BE2C (cell line): ENCODE measurements around the gene ACSF2.

ENCODE experiments used
- DNase-seq: peaks from one replicate; pipeline ENCODE4 v3.0.0-alpha.2; 2020
- H3K27me3 ChIP-seq: fragments of 250-450 bp; sonication (Bioruptor Pico); 2 replicates; pipeline ENCODE4 v1.5.1; 2020; ENCODE audit warnings: mild to moderate bottlenecking
- H3K36me3 ChIP-seq: fragments of 250-450 bp; sonication (Bioruptor Pico); 2 replicates; pipeline ENCODE4 v1.5.1; 2020; ENCODE audit warnings: mild to moderate bottlenecking
- H3K4me1 ChIP-seq: fragments of 250-450 bp; sonication (Bioruptor Pico); 2 replicates; pipeline ENCODE4 v1.5.1; 2020
- H3K4me3 ChIP-seq: 2 replicates; pipeline ENCODE4 v1.5.1; 2011; ENCODE audit warnings: low read depth, low read length
- H3K9me3 ChIP-seq: fragments of 250-450 bp; sonication (Bioruptor Pico); 2 replicates; pipeline ENCODE4 v1.5.1; 2020
- TF ChIP-seq, protein P1 (sequence below): IDR thresholded peaks from 2 replicates; pipeline ENCODE4 v1.5.1; 2012; ENCODE audit warnings: mild to moderate bottlenecking, low read depth, low read length

Gene ACSF2

DNA sequence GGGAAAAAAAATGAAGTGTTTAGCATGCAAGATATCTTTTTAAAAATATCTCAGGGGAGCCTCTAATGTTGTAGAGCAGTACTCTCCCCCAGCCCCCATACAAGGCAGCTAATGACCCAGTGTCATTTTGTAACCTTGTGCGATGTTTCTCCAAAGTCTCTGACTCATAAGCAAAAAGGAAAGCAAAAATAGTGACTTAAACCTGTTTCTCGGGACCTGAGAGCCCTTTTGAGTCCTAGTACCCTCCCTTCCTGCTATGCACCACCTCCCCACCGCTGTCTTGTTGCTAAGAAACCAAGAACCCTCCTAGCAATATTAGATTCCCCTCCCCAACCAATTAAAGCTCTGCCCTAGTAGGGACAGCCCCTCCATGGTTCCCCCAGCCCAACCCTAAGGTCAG is 85.0 kb downstream of the ACSF2 start:
- Histone ChIP-seq H3K4me1 (peaks cover 10% of the 10 kb centered on the region), H3K27me3 (no peaks in the 10 kb centered on the region), H3K9me3 (no peaks in the 10 kb centered on the region), H3K36me3 (no peaks in the 10 kb centered on the region), H3K4me3 (no peak overlapping the region)
- no peak for DNase-seq
- TF ChIP-seq, protein P1, sequence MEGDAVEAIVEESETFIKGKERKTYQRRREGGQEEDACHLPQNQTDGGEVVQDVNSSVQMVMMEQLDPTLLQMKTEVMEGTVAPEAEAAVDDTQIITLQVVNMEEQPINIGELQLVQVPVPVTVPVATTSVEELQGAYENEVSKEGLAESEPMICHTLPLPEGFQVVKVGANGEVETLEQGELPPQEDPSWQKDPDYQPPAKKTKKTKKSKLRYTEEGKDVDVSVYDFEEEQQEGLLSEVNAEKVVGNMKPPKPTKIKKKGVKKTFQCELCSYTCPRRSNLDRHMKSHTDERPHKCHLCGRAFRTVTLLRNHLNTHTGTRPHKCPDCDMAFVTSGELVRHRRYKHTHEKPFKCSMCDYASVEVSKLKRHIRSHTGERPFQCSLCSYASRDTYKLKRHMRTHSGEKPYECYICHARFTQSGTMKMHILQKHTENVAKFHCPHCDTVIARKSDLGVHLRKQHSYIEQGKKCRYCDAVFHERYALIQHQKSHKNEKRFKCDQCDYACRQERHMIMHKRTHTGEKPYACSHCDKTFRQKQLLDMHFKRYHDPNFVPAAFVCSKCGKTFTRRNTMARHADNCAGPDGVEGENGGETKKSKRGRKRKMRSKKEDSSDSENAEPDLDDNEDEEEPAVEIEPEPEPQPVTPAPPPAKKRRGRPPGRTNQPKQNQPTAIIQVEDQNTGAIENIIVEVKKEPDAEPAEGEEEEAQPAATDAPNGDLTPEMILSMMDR, result no peak

DNA sequence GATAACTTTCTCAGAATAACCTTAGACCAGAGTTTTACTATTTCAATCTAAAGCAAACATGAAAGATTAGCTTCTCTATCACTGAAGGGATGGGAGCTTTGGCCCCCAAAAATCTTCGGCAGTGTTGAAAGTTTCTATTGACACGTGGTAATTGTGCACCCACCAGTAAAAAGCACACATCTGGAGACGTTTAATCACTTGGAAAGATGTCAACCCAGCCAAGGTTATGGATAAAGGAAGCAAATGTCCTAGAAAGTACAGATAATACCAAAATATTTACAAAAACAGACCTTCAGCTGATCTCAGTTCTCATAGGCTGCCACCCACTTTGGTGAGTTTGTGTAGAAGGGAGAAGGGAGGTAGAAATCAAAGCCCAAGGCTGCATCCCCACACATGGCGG is 87.5 kb downstream of the ACSF2 start:
- no peak for DNase-seq
- Histone ChIP-seq H3K27me3 (no peaks in the 10 kb centered on the region), H3K4me3 (no peak overlapping the region), H3K9me3 (no peaks in the 10 kb centered on the region), H3K36me3 (no peaks in the 10 kb centered on the region), H3K4me1 (peaks cover 10% of the 10 kb centered on the region)
- TF ChIP-seq, protein P1, result no peak

DNA sequence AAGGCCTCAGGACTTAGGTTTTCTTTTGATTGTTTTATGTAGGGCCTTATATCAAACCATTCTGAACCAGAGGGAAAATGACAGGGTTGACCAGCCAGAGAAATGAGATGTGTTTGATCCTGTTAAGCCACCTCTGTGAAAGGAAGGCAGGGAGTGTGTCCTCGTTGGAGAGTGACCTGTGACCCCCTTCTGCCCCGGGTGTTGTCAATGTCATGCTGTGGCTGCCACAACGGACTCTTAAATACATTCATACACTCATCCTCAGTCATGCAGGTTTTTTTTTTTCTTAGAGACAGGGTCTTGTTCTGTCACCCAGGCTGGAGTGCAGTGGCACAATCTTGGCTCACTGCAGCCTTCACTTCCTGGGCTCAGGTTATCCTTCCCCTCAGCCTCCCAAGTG is 88.4 kb downstream of the ACSF2 start:
- DNase-seq, result no peak
- TF ChIP-seq, protein P1, result no peak

DNA sequence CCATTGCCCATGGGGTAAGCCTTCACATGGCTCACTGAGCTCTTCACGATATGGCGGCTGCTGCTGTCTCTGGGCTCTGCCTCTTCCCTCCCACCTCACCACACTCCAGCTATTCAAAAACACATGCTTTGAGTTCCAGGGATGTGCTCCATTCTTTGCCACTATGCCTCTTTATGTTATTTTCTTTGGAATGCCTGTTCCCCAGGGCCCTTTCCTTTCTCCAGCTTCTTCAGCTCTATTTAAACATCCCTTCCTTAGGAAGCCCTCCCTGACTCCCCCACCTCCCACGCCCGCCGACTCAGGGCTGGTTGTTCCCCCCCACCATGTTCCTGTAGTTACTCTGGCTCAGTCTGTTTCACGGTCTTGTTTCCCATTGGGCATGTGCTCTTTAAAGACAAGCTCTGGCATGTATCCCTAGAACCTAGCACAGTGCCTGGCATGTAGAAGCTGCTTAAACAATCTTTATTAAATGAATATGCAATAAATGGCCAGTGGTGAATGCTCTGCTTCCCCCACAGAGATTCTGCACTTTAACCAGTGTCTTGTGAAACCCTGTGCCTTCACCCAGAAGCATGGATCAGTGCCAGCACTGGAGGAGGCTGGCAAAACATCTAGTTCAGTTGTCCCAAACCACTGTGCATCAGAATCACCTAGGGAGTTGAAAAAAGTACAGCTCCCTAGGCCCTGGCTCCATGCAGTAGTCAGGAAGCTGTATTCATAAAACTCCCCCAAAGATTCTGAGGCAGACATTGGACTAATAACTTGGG is 89.1 kb downstream of the ACSF2 start:
- H3K36me3 ChIP-seq, result no peaks in the 10 kb centered on the region
- no peak overlapping the region for H3K4me3 ChIP-seq
- peaks cover 10% of the 10 kb centered on the region for H3K4me1 ChIP-seq
- no peaks in the 10 kb centered on the region for H3K9me3 ChIP-seq
- DNase-seq, result no peak
- TF ChIP-seq, protein P1, result no peak
- H3K27me3 ChIP-seq, result no peaks in the 10 kb centered on the region

More for the DNA sequence above, 88.4 kb downstream of the ACSF2 start:
- no peak overlapping the region for H3K4me3 ChIP-seq
- no peaks in the 10 kb centered on the region for H3K27me3 ChIP-seq
- peaks cover 10% of the 10 kb centered on the region for H3K4me1 ChIP-seq
- H3K36me3 ChIP-seq, result no peaks in the 10 kb centered on the region
- no peaks in the 10 kb centered on the region for H3K9me3 ChIP-seq

DNA sequence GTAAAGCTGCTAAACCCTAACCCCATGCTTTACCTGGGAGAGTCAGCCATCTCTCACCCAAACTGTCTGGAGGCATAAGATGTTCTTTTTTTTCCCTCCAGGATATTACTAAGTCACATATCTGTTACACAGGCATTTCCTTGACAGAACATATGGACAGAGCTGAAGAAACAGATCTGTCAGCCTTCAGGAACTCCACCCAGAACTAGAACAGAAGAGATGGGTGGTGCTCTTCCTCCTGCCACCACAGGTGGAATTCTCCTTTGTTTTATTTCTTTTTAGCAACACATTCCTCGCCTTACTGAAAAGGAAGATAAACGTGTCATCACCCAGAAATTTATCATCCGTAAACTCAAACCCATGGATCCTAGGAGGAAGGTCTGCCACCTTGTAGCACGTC is 91.0 kb downstream of the ACSF2 start:
- Histone ChIP-seq H3K36me3 (no peaks in the 10 kb centered on the region), H3K4me1 (no peaks in the 10 kb centered on the region), H3K27me3 (no peaks in the 10 kb centered on the region), H3K9me3 (no peaks in the 10 kb centered on the region), H3K4me3 (no peak overlapping the region)
- DNase-seq, result no peak
- TF ChIP-seq, protein P1, result no peak
